AG04449 (cell line): ENCODE results near the gene SLIT3.

ENCODE experiments used
- CTCF ChIA-PET: fragments of 350-600 bp; formaldehyde crosslinking; extraction: SDS; loops from one replicate; lab custom pipeline; 2021; ENCODE audit warnings: antibody characterized with exemption; lab: Yijun Ruan, JAX
- POLR2A ChIA-PET: fragments of 400-600, 350-600 bp; formaldehyde crosslinking; extraction: SDS; loops from one replicate; lab custom pipeline; 2020; ENCODE audit warnings: antibody characterized with exemption, inconsistent platforms; lab: Yijun Ruan, JAX
- DNase-seq: peaks from one replicate; pipeline ENCODE4 v3.0.0-alpha.2; 2010; ENCODE audit warnings: low read depth, low spot score
- H3K4me3 ChIP-seq: 2 replicates; pipeline ENCODE4 v1.5.1; 2011; ENCODE audit warnings: low read depth, mild to moderate bottlenecking, control low read depth, low read length
- TF ChIP-seq, protein P1 (sequence below): IDR thresholded peaks from one replicate; pipeline ENCODE4 v1.5.1; 2011; ENCODE audit warnings: mild to moderate bottlenecking, moderate library complexity, low read length, control low read depth, inconsistent platforms; ENCODE audit not compliant: insufficient read depth; ENCODE audit errors: missing control alignments

Gene SLIT3

DNA sequence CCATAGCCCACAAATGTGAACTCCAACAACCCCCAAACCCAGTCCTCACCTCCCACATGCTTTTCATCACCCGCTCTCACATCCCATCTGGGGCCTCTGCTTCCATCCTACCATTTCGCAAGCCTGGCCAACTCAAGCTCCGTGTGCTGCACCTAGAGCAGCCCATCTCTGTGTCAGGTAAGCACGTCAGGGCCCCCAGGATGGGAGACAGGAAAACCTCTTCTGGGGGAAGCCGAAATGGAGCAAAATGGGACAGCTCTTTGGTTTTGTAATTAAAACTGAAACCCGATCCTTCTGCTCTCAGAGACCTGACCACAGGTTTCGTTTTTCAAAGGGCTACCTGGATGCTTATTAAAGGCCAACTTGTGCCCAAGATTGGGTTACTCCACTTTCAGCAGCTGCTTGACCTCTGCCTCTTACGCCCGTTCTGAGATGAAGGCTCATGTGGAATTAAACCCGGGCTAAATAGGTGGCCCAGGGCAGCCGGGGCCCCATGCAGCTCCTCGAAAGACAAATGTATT lies 287.7 kb downstream of the SLIT3 start:
- TF ChIP-seq, protein P1, sequence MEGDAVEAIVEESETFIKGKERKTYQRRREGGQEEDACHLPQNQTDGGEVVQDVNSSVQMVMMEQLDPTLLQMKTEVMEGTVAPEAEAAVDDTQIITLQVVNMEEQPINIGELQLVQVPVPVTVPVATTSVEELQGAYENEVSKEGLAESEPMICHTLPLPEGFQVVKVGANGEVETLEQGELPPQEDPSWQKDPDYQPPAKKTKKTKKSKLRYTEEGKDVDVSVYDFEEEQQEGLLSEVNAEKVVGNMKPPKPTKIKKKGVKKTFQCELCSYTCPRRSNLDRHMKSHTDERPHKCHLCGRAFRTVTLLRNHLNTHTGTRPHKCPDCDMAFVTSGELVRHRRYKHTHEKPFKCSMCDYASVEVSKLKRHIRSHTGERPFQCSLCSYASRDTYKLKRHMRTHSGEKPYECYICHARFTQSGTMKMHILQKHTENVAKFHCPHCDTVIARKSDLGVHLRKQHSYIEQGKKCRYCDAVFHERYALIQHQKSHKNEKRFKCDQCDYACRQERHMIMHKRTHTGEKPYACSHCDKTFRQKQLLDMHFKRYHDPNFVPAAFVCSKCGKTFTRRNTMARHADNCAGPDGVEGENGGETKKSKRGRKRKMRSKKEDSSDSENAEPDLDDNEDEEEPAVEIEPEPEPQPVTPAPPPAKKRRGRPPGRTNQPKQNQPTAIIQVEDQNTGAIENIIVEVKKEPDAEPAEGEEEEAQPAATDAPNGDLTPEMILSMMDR, result no peak
- H3K4me3 ChIP-seq, result no peak overlapping the region
- CTCF ChIA-PET, result interaction anchor here (1.3 kb wide), 1 partner anchor 35 kb away, joined by 3 read pairs; no protein-coding TSS in a partner anchor
- POLR2A ChIA-PET, result interaction anchor here (0.5 kb wide), 1 partner anchor 17 kb away, joined by 3 read pairs; no protein-coding TSS in a partner anchor
- DNase-seq, result no peak

DNA sequence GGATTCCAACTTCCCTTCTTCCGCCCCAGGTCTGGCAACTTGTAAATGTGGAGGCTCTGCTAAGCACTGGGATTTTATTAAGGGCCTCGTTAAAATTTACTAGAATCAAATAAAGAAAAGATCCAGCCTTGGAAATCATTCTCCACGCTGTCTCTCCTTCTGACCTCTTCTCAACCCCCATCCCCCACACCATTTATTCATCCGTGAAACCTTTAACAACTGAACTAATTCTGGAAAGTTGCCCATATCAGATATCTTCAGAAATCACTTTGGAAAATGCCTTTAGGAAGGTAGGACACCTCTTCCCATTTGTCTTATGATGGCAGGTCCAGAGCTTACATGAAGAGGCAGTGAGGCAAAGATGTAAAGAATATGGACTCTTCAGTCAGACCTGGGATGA lies 288.5 kb downstream of the SLIT3 start:
- DNase-seq, result no peak
- no peak overlapping the region for H3K4me3 ChIP-seq
- ChIA-PET POLR2A (no interaction called here), CTCF (interaction anchor here (0.9 to 1.3 kb wide), 2 partner anchors 26 to 36 kb away, joined by 3 to 5 read pairs; no protein-coding TSS in a partner anchor)
- TF ChIP-seq, protein P1, result no peak

- CTCF ChIA-PET, result no interaction called here
- TF ChIP-seq, protein P1, result no peak
- POLR2A ChIA-PET, result no interaction called here
- H3K4me3 ChIP-seq, result no peak overlapping the region
- DNase-seq, result no peak
Measured at GRCh38 chr5:169011451-169011850, 289.5 kb downstream of the SLIT3 start.

DNA sequence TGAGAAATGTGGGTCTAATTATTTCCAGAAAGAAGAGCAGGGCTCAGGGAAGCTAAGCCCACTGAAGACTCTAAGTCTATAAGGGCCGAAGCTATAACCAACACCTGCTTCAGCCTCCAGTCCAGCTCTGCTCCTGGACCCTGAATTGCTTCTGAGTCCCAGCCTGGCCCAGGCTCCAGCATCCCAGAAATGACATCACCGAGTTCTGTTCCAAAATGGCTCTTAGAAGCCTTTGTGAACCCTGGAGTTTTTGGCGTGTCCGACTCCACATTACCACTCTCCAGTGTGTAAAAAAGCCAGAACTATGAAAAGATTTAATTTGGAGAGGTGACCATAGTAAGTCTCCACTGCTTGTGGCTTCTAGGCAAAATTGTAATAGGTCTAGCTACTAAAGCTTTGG lies 289.9 kb downstream of the SLIT3 start:
- POLR2A ChIA-PET, result no interaction called here
- TF ChIP-seq, protein P1, result no peak
- CTCF ChIA-PET, result no interaction called here
- no peak overlapping the region for H3K4me3 ChIP-seq
- no peak for DNase-seq

DNA sequence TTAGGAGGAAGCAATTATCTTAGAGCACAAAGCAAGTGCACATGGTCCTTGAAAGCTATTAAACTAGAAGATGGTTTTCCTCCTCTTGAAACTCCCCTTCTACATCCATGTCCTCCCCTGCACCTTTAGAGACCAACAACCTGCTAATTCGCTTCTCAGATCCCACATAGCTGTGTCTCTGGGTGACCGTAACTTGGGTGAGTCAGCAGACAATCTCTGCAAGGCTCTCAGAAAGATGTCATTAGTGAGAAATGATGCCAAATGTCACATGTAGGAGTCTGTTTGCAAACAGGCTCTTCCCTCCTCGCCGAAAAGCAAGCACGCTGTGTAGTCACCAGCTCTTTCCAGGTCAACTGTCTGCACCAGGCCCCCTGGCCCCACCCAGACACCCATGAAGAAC lies 291.8 kb downstream of the SLIT3 start:
- POLR2A ChIA-PET, result no interaction called here
- TF ChIP-seq, protein P1, result no peak
- H3K4me3 ChIP-seq, result no peak overlapping the region
- DNase-seq, result no peak
- CTCF ChIA-PET, result interaction anchor here (1.1 kb wide), 1 partner anchor 22 kb away, joined by 3 read pairs; no protein-coding TSS in a partner anchor

DNA sequence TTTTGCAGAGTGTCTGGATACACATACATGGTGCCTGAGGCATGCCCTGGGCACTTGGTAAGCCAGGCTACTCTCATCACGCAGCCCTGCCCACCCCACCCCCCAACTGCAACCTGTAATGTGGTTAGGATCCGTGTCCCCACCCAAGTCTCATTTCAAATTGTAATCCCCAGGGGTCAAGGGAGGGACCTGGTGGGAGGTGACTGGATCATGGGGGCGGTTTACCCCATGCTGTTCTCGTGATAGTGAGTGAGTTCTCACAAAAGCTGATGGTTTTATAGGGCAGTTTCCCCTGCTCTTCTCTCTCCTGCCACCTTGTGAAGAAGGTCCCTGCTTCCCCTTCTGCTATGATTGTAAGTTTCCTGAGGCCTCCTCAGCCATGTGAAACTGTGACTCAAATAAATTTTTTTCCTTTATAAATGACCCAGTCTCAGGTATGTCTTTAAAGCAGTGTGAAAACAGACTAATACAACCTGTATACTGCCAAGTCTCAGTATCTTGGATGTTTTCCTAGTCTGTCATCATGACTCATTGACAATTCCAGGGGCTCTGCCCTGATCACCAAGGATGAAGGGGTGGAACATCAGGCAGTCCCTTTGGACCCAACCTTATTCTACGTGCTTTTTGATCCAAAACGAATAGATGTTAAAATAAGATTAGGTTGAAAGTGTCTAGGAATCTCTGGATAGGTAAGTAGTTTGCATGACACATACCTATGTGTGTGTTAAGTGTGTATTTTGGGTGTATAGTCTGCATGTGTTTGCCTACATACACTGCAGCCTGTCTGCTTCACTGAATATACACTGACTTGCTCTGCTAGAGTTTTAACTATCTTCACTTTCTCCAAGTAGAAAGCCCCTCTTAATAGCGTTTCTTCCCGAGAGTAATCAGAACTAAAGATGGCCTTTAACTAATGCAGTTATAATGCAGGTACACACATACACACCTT lies 293.8 kb downstream of the SLIT3 start:
- POLR2A ChIA-PET, result no interaction called here
- CTCF ChIA-PET, result interaction anchor here (1.3 to 4.6 kb wide), 2 partner anchors 19 to 295 kb away, joined by 4 to 32 read pairs; no protein-coding TSS in a partner anchor

More for the DNA sequence above, 293.8 kb downstream of the SLIT3 start:
- TF ChIP-seq, protein P1, result no peak
- no peak for DNase-seq
- no peak overlapping the region for H3K4me3 ChIP-seq
